A549 treated with dexamethasone at 1 μM for 4 hours (cell line): Measurements from ENCODE around the gene REC8. TPM values are rescaled to one million over a fixed set of nuclear protein-coding genes. Genes with fewer than 3 reads are reported as not detected.

ENCODE experiments used
- total RNA-seq: library from RNA; stranded (reverse); fragments of 200-300 nt; extraction: Qiagen RNA extraction; gene quantifications from 5 replicates; pipeline ENCODE4 v1.2.3, GENCODE V29; 2022

The REC8 gene
- total RNA-seq, 1 experiment from 2014 or later = 6.1 TPM

Other genes with a start within 250 kb of the REC8 start
- 45.2 to 49.2 TPM (median 47.5 TPM) in 5 replicates for gene DHRS4, start 218.3 kb upstream of the REC8 start, total RNA-seq
- 21.1 to 36.7 TPM (median 31.9 TPM) in 5 replicates for gene DHRS4L2, start 183.2 kb upstream of the REC8 start, total RNA-seq
- gene CARMIL3, start 120.1 kb upstream of the REC8 start, total RNA-seq = 0.29 to 0.86 TPM (median 0.53 TPM) in 5 replicates
- 0.06 to 0.34 TPM (median 0.13 TPM) in 5 replicates for gene CPNE6, start 100.5 kb upstream of the REC8 start, total RNA-seq
- 15.7 to 23.6 TPM (median 21.3 TPM) in 5 replicates for gene PCK2, start 77.8 kb upstream of the REC8 start, total RNA-seq
- 21.0 to 23.9 TPM (median 22.6 TPM) in 5 replicates for gene DCAF11, start 57.3 kb upstream of the REC8 start, total RNA-seq
- gene NRL, start 57.1 kb upstream of the REC8 start, total RNA-seq = 0.60 to 1.2 TPM (median 0.86 TPM) in 5 replicates
- gene FITM1, start 41.4 kb upstream of the REC8 start, total RNA-seq = 0.09 to 0.16 TPM (median 0.14 TPM) in 3 of 5 replicates, not detected in the others
- gene PSME1, start 35.9 kb upstream of the REC8 start, total RNA-seq = 138 to 176 TPM (median 145 TPM) in 5 replicates
- 47.5 to 52.9 TPM (median 49.0 TPM) in 5 replicates for gene EMC9, start 30.5 kb upstream of the REC8 start, total RNA-seq
- 137 to 183 TPM (median 150 TPM) in 5 replicates for gene PSME2, start 25.5 kb upstream of the REC8 start, total RNA-seq
- 22.5 to 40.0 TPM (median 36.1 TPM) in 5 replicates for gene RNF31, start 24.6 kb upstream of the REC8 start, total RNA-seq
- gene IRF9, start 10.8 kb upstream of the REC8 start, total RNA-seq = 15.8 to 20.8 TPM (median 16.9 TPM) in 5 replicates
- 68.8 to 105 TPM (median 97.4 TPM) in 5 replicates for gene IPO4, start 16.7 kb downstream of the REC8 start, total RNA-seq
- gene TM9SF1, start 23.4 kb downstream of the REC8 start, total RNA-seq = 58.4 to 67.4 TPM (median 65.1 TPM) in 5 replicates
- gene TSSK4, start 33.6 kb downstream of the REC8 start, total RNA-seq = not detected in 5 replicates
- gene CHMP4A, start 41.4 kb downstream of the REC8 start, total RNA-seq = 81.0 to 115 TPM (median 82.9 TPM) in 5 replicates
- 23.3 to 28.2 TPM (median 26.8 TPM) in 5 replicates for gene MDP1, start 44.0 kb downstream of the REC8 start, total RNA-seq
- gene NEDD8, start 60.3 kb downstream of the REC8 start, total RNA-seq = 414 to 527 TPM (median 420 TPM) in 5 replicates
- 52.0 to 70.3 TPM (median 55.1 TPM) in 5 replicates for gene GMPR2, start 60.8 kb downstream of the REC8 start, total RNA-seq
- gene TINF2, start 70.5 kb downstream of the REC8 start, total RNA-seq = 30.5 to 38.0 TPM (median 34.9 TPM) in 5 replicates
- gene TGM1, start 91.1 kb downstream of the REC8 start, total RNA-seq = 0.82 to 1.4 TPM (median 1.1 TPM) in 5 replicates
- 13.5 to 15.8 TPM (median 14.7 TPM) in 5 replicates for gene RABGGTA, start 99.5 kb downstream of the REC8 start, total RNA-seq
- 9.3 to 12.6 TPM (median 11.1 TPM) in 5 replicates for gene DHRS1, start 127.7 kb downstream of the REC8 start, total RNA-seq
- 12.5 to 17.2 TPM (median 17.2 TPM) in 5 replicates for gene NOP9, start 127.8 kb downstream of the REC8 start, total RNA-seq
- gene CIDEB, start 135.9 kb downstream of the REC8 start, total RNA-seq = 0.12 to 0.32 TPM (median 0.14 TPM) in 4 of 5 replicates, not detected in the other
- 1.3 to 5.0 TPM (median 3.6 TPM) in 5 replicates for gene LTB4R2, start 138.1 kb downstream of the REC8 start, total RNA-seq
- 2.7 to 6.5 TPM (median 4.3 TPM) in 5 replicates for gene LTB4R, start 139.4 kb downstream of the REC8 start, total RNA-seq
- 0.08 TPM in 1 of 5 replicates, not detected in the others for gene ADCY4, start 163.0 kb downstream of the REC8 start, total RNA-seq
- gene RIPK3, start 167.9 kb downstream of the REC8 start, total RNA-seq = 0.09 TPM in 1 of 5 replicates, not detected in the others
- gene NFATC4, start 196.1 kb downstream of the REC8 start, total RNA-seq = 0.09 to 0.28 TPM (median 0.15 TPM) in 5 replicates
- gene NYNRIN, start 226.9 kb downstream of the REC8 start, total RNA-seq = 0.30 to 0.58 TPM (median 0.49 TPM) in 5 replicates